ENCODE results near the gene NDUFB7. TPM values are rescaled to one million over a fixed set of nuclear protein-coding genes. Genes with fewer than 3 reads are reported as not detected.

NDUFB7 gene
- total RNA-seq, 1 donor from 2014 or later = 400 TPM

DNA sequence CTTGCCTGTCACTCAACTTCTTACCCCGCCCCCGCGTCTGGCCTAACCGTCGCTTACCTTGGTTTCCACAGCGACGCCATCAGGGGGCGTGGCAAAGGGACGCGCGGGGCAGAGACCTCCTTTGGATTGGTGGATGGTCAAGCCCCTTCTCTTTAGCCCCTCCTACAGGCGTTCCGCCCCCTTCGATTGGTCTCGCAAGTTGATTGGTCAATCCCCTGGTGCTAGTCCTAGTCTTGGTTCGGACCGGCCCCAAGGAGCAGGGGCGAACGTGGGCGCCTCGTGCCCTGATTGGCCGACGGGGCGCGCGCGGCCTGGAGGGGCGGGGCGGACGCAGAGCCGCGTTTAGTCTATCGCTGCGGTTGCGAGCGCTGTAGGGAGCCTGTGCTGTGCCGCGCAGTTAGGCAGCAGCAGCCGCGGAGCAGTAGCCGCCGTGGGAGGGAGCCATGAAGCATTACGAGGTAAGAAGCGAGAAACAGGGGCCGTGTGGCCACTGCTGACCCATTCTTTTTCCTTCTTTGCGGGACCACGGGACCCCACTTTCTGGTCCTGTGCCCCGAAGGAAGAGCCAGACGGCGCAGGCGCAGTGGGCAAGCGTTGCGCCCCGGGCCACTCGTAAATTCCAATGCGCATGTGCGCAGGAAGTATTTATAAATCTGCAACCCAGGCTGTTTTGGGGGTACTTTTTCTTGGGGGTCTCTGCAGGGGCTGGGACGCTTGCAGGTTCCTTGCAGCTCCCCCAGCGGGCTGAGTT is 42.4 kb downstream of the NDUFB7 start, which contains the start of gene TECR:
Gene TECR (plus strand): TSS at position 341 of the 751 bp plus-strand sequence. CDS start 103 bp downstream, at position 444.
- H3K4me3 ChIP-seq (ENCODE audit: low read depth, low read length) = peak within 1 kb of the TSS; percentile 89
- TF ChIP-seq, protein P1, sequence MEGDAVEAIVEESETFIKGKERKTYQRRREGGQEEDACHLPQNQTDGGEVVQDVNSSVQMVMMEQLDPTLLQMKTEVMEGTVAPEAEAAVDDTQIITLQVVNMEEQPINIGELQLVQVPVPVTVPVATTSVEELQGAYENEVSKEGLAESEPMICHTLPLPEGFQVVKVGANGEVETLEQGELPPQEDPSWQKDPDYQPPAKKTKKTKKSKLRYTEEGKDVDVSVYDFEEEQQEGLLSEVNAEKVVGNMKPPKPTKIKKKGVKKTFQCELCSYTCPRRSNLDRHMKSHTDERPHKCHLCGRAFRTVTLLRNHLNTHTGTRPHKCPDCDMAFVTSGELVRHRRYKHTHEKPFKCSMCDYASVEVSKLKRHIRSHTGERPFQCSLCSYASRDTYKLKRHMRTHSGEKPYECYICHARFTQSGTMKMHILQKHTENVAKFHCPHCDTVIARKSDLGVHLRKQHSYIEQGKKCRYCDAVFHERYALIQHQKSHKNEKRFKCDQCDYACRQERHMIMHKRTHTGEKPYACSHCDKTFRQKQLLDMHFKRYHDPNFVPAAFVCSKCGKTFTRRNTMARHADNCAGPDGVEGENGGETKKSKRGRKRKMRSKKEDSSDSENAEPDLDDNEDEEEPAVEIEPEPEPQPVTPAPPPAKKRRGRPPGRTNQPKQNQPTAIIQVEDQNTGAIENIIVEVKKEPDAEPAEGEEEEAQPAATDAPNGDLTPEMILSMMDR (conservative IDR thresholded peaks at IDR 0.05; ENCODE audit: low read depth, low read length) = no peak
- DNase-seq (ENCODE audit: low read depth) = peak; percentile 98

DNA sequence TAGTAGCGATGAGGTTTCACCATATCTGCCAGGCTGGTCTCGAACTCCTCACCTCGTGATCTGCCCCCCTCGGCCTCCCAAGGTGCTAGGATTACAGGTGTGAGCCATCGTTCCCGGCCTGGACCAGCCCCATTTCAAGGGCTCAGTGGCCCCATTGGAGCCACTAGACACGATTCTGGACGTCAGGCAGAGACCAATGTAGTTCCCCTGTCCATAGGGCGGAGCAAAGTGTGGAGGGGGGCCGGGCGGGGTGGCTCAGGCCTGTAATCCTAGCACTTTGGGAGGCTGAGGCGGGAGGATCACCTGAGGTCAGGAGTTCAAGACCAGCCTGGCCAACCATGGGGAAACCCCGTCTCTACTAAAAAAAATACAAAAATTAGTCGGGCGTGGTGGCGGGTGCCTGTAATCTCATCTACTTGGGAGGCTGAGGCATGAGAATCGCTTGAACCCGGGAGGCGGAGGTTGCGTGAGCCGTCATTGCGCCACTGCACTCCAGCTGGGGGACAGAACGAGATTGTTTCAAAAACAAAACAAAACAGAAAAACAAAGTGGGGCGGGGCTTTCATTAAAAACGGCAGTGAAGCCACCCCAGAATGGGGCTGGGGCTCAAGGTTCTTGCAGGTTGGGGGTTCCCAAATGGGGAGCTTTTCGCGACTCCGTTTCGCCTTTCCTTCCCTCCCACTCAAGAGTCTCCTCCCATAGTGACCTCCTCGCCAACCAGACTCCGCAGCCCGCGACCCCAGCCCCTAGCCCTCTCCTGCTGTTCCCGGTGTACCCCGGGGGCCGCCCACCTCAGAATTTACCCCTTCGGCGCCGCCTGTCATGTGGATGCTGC is 43.2 kb downstream of the NDUFB7 start:
- DNase-seq (ENCODE audit: low read depth) = no peak
- TF ChIP-seq, protein P1 (conservative IDR thresholded peaks at IDR 0.05; ENCODE audit: low read depth, low read length) = no peak
- H3K4me3 ChIP-seq (ENCODE audit: low read depth, low read length) = peak overlapping the region; percentile 72

DNA sequence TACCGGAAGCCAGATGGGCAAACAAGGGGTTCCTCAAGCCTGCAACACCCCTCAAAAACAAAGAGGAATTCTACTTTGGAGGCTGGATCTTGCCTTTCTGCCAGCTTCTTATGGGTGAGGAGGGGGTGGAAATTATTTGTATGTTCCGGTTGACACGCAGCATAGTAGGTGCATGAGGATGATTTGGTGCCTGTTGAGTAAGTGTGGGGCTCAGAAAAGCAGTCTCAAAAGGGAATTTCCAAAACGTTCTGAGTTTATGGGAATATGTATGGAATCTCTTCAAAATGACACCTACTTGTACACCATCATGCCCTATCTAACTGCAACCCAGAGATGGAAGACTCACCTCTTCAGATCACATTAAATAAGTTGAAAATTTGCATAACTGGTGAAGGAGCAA is 45.4 kb downstream of the NDUFB7 start:
- no peak for DNase-seq (ENCODE audit: low read depth)
- TF ChIP-seq, protein P1 (conservative IDR thresholded peaks at IDR 0.05; ENCODE audit: low read depth, low read length) = no peak
- H3K4me3 ChIP-seq (ENCODE audit: low read depth, low read length) = no peak overlapping the region

DNA sequence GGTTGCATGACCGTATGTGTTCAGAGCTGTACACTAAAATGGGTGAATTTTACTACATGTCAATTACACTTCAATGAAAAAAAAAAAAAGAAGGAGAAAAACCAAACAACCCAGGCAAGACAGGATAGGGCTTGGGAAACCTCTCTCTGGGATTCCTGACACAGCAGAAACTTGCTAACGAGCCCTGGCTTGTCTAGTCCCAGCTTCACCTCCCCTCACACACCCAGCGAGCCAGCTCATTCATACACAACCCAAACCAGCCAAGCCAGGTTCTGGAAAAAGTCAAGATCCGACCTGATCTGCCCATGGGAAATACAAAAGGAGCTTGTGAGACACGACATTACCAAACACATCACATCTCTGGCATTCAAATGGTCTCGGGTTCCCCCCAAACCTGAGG is 46.1 kb downstream of the NDUFB7 start:
- H3K4me3 ChIP-seq (ENCODE audit: low read depth, low read length) = no peak overlapping the region
- TF ChIP-seq, protein P1 (conservative IDR thresholded peaks at IDR 0.05; ENCODE audit: low read depth, low read length) = no peak
- DNase-seq (ENCODE audit: low read depth) = no peak

DNA sequence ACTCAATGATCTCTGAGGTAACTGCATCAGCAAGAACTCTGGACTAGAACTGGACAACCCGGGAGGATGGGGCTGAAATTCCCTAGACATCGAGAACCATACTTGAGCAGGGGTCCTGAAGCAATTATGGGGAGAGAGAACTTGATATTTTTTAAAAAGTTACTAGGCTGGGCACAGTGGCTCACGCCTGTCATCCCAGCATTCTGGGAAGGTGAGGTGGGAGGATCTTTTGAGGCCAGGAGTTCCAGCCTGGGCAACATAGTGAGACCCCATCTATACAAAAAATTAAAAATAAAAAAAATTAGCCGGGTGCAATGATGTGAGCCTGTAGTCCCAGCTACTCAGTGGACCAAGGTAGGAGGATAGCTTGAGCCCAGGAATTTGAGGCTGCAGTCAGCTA is 51.3 kb downstream of the NDUFB7 start:
- no peak for DNase-seq (ENCODE audit: low read depth)
- TF ChIP-seq, protein P1 (conservative IDR thresholded peaks at IDR 0.05; ENCODE audit: low read depth, low read length) = no peak
- H3K4me3 ChIP-seq (ENCODE audit: low read depth, low read length) = no peak overlapping the region

DNA sequence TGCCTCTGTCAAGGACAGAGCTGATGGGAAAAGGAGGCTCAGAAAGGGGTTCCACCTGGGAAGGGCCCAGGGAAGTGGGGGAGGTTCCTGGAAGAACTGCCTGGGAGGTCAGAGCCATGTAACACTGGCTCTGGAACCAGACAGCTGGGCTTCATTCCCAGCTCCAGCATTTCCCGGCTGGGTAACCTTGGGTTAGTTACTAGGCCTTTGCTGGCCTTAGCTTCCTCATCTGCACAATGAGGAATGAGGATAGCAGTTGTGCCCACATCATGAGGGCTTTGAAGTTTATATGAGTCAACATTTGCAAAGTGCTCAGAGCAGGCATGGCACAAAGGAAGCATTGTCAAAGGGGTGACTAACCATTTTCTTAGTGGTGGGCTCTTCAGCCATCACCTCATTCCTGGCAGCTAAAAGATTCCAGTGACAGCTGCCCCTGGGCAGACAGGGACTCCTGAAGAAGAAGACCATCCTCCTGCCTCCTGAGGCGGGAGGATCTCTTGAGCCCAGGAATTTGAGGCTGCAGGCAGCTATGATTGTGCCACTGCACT is 51.9 kb downstream of the NDUFB7 start:
- H3K4me3 ChIP-seq (ENCODE audit: low read depth, low read length) = no peak overlapping the region
- DNase-seq (ENCODE audit: low read depth) = peak; percentile 93
- TF ChIP-seq, protein P1 (conservative IDR thresholded peaks at IDR 0.05; ENCODE audit: low read depth, low read length) = no peak
